ENCODE data around the gene ABHD2. TPM values are rescaled to one million over a fixed set of nuclear protein-coding genes. Genes with fewer than 3 reads are reported as not detected.

Gene ABHD2
- total RNA-seq, 1 donor from 2014 or later, result 66.5 TPM

DNA sequence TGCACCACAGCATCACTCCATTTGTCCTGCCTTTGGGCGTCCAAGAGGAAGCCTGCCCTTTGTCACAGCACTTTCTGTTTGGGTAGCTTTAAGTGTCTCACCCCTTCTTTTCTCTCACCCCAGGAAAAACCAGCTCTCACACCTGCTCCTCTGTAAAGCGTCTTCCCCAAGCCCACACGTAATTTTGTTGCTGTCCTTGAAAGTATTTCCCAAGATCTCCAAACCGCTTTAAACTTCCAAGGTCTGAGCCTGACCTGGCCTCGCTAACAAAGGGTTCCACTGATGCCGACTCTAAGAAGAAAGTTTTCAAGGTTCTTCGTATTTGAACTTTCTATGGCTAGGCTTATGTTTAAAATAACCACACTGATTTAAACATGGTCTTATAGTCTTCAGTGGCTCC lies 5.3 kb downstream of the ABHD2 start:
- intact Hi-C loops (cut with micrococcal nuclease), result no loop called here
- no peak overlapping the region for H3K27ac Mint-ChIP-seq
- H3K4me3 Mint-ChIP-seq, result peak overlapping the region; percentile 60

DNA sequence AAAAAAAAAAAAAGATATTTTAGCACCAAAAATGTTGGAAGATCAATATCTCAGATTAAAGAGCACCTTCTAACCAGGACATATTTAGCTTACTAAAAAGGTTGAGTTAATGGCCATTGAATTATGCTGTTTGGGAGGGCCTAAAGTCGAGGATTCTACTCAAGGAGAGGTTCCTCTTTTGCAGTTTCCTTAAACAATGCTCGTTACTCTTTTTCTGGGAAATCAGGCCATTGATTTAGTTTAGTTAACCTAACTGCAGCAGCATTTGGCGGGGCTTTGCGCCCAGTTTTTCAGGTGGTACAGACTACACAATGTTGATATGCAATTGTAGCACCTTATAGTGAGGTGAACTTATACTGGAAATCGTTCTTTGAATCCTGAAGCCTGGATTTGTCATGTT lies 6.8 kb downstream of the ABHD2 start:
- no peak overlapping the region for H3K4me3 Mint-ChIP-seq
- H3K27me3 Mint-ChIP-seq (ENCODE audit: insufficient read depth), result no peaks in the 10 kb centered on the region
- H3K36me3 Mint-ChIP-seq (ENCODE audit: low read depth), result peaks cover 15% of the 10 kb centered on the region
- intact Hi-C loops (cut with micrococcal nuclease), result no loop called here
- no peak for DNase-seq (ENCODE audit: low spot score)
- H3K9me3 Mint-ChIP-seq, result no peaks in the 10 kb centered on the region
- peaks cover 27% of the 10 kb centered on the region for H3K4me1 Mint-ChIP-seq (ENCODE audit: low read depth)
- no peak overlapping the region for H3K27ac Mint-ChIP-seq

More for the DNA sequence above, 5.3 kb downstream of the ABHD2 start:
- DNase-seq (ENCODE audit: low spot score), result no peak
- Mint-ChIP-seq H3K4me1 (ENCODE audit: low read depth) (peaks cover 38% of the 10 kb centered on the region), H3K27me3 (ENCODE audit: insufficient read depth) (no peaks in the 10 kb centered on the region), H3K36me3 (ENCODE audit: low read depth) (peaks cover 8% of the 10 kb centered on the region), H3K9me3 (no peaks in the 10 kb centered on the region)

DNA sequence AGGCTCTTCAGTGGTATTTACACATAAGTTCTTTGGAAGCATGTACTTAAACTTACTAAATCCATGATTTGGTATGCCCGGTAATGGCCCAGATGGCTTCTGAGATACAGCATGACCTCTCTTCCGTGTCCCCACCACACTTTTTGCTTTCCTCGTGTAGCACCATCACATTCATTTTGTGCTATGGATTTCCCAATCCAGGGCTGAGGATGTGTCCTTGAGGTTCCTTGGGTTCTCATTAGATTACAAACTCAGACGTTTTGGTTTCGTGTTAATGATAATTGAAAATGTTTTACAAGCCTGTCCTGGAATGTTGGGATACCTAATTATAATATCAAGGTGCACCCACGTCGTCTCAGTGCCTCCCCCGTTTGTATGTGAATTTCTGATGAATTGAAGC lies 7.3 kb downstream of the ABHD2 start:
- no peak overlapping the region for H3K4me3 Mint-ChIP-seq
- intact Hi-C loops (cut with micrococcal nuclease), result no loop called here
- H3K27me3 Mint-ChIP-seq (ENCODE audit: insufficient read depth), result no peaks in the 10 kb centered on the region
- H3K9me3 Mint-ChIP-seq, result no peaks in the 10 kb centered on the region
- H3K36me3 Mint-ChIP-seq (ENCODE audit: low read depth), result peaks cover 15% of the 10 kb centered on the region
- H3K27ac Mint-ChIP-seq, result no peak overlapping the region
- H3K4me1 Mint-ChIP-seq (ENCODE audit: low read depth), result peaks cover 27% of the 10 kb centered on the region
- DNase-seq (ENCODE audit: low spot score), result no peak

DNA sequence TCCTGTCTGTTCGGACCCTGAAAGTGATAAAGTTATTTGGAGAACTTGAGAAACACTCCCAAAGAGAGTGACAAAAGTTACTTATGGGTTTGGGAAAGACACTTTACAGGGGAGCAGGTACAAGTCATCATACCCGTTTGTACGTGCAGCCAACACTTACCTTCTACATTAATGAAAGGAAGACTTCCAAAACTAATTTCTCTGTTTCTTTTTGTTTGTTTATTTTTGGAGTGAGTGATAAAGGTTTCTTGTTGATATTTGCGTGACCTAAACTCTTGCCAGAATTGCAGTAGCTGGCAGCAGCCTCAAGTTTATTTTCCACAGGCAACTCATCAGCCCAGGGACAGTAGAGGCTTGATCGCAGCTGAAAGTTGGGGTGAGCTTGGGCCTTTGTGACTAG lies 8.4 kb downstream of the ABHD2 start:
- no peaks in the 10 kb centered on the region for H3K27me3 Mint-ChIP-seq (ENCODE audit: insufficient read depth)
- peaks cover 25% of the 10 kb centered on the region for H3K4me1 Mint-ChIP-seq (ENCODE audit: low read depth)
- intact Hi-C loops (cut with micrococcal nuclease), result loop anchor here (2.0 kb wide), 1 partner anchor 16 kb away; no protein-coding TSS in a partner anchor
- no peak overlapping the region for H3K27ac Mint-ChIP-seq
- H3K4me3 Mint-ChIP-seq, result no peak overlapping the region
- peaks cover 19% of the 10 kb centered on the region for H3K36me3 Mint-ChIP-seq (ENCODE audit: low read depth)
- no peak for DNase-seq (ENCODE audit: low spot score)
- no peaks in the 10 kb centered on the region for H3K9me3 Mint-ChIP-seq

DNA sequence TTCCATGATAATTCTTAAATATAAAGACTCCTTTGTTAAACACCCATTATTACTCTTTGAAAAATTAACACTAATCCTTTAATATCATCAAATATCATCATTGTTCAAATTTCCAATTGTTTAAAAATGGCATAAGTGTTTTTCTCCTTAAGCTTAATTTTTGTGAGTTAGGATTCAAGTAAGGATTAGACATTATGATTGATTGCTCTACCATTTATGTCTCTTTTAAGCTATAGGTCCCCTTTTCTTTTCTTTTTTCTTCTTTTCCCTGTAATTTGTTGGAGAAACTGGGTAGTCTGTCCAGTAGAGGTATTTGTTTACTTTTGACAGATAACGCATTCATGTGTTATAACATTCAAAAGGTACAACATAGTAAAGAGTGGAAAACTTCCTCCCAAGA lies 9.1 kb downstream of the ABHD2 start:
- Mint-ChIP-seq H3K27ac (no peak overlapping the region), H3K4me1 (ENCODE audit: low read depth) (peaks cover 19% of the 10 kb centered on the region), H3K9me3 (no peaks in the 10 kb centered on the region), H3K36me3 (ENCODE audit: low read depth) (peaks cover 16% of the 10 kb centered on the region), H3K27me3 (ENCODE audit: insufficient read depth) (no peaks in the 10 kb centered on the region), H3K4me3 (no peak overlapping the region)
- no peak for DNase-seq (ENCODE audit: low spot score)
- intact Hi-C loops (cut with micrococcal nuclease), result loop anchor here (2.0 kb wide), 1 partner anchor 15 kb away; no protein-coding TSS in a partner anchor

DNA sequence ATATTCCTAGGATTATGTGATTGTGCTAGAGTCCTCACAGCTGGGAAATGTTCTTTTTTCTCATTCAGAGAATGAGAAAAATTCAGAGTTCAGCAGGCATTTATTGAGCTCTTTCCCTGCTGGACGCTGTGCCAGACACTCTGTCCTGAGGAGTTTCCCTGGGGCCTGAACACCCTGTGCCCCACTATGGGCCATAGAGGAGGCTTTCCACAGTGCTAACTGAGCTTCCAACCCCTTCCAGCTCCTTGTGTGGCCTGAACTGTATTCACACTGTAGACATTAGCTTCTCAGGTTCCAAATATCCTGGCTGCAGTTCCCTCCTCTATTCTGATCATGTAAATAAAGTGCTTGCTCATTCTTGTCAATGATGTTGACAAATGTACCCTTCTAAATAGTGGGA lies 10.0 kb downstream of the ABHD2 start:
- Mint-ChIP-seq H3K27ac (no peak overlapping the region), H3K9me3 (no peaks in the 10 kb centered on the region), H3K4me3 (no peak overlapping the region), H3K27me3 (ENCODE audit: insufficient read depth) (no peaks in the 10 kb centered on the region), H3K36me3 (ENCODE audit: low read depth) (peaks cover 19% of the 10 kb centered on the region), H3K4me1 (ENCODE audit: low read depth) (peaks cover 18% of the 10 kb centered on the region)
- intact Hi-C loops (cut with micrococcal nuclease), result no loop called here
- DNase-seq (ENCODE audit: low spot score), result no peak

DNA sequence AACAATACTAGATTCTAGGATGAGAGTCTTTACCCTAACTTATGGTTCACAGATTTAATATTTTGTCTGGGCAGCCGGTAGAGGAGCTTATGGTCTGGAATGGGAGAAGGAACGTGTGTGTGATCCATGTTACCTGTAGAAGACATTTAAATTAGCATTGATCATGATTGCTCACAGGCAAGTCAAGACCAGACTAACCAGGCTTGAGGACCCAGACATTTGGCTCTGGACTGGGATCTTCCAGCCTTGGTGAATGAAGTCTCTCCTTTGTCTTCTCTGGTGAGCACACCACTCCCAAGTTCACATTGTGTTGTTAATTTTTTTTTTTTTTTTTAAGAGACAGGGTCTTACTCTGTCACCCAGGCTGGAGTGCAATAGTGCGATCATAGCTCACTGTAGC lies 11.7 kb downstream of the ABHD2 start:
- intact Hi-C loops (cut with micrococcal nuclease), result no loop called here
- Mint-ChIP-seq H3K9me3 (no peaks in the 10 kb centered on the region), H3K27me3 (ENCODE audit: insufficient read depth) (no peaks in the 10 kb centered on the region)

DNA sequence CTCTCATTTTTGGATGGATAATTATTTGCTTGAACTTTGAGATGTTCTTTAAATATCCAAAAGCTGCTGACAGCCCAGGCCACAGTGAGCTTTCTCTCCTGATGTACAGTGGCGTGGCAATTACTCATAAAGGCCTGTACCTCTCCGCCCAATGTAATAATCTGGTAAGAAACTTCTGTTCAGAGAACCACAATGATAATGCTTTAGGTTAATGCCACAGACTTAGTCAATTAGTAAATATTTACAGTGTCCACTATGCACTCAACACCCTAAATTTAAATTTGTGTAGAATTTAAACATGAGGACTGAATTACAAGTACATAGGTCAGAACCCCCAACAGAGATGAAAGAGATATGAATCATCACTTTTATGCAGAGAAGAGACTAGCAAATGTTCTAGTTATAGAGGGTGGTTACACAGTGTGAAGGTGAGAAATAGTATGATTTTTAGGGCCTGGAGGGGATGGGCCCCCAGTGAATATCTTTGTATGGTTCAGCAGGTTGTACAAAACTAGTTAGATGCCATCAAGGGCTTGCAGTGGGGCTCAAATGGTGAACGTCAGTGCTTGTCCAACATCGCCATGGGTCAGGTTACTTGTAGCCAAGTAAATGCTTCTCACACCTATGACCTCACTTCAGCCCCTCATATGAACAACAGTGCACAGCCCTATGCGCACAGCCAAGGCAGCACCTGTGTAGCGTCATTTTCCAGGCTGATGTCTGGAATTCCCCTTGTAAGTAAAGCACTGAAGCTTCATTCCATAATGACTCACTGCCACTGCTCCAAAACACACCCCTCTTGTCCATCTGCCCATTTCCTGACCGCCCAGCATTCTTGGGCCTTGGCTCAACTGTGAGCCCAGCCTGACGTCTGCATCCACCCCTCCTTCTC lies 13.3 kb downstream of the ABHD2 start:
- intact Hi-C loops (cut with micrococcal nuclease), result no loop called here
- no peaks in the 10 kb centered on the region for H3K27me3 Mint-ChIP-seq (ENCODE audit: insufficient read depth)
- peaks cover 14% of the 10 kb centered on the region for H3K4me1 Mint-ChIP-seq (ENCODE audit: low read depth)
- no peaks in the 10 kb centered on the region for H3K9me3 Mint-ChIP-seq
- H3K27ac Mint-ChIP-seq, result peak overlapping the region; percentile 54
- DNase-seq (ENCODE audit: low spot score), result no peak
- H3K4me3 Mint-ChIP-seq, result no peak overlapping the region
- H3K36me3 Mint-ChIP-seq (ENCODE audit: low read depth), result peaks cover 18% of the 10 kb centered on the region

More for the DNA sequence above, 11.7 kb downstream of the ABHD2 start:
- H3K36me3 Mint-ChIP-seq (ENCODE audit: low read depth), result peaks cover 16% of the 10 kb centered on the region
- H3K4me3 Mint-ChIP-seq, result no peak overlapping the region
- H3K4me1 Mint-ChIP-seq (ENCODE audit: low read depth), result peaks cover 14% of the 10 kb centered on the region
- no peak for DNase-seq (ENCODE audit: low spot score)
- H3K27ac Mint-ChIP-seq, result no peak overlapping the region

DNA sequence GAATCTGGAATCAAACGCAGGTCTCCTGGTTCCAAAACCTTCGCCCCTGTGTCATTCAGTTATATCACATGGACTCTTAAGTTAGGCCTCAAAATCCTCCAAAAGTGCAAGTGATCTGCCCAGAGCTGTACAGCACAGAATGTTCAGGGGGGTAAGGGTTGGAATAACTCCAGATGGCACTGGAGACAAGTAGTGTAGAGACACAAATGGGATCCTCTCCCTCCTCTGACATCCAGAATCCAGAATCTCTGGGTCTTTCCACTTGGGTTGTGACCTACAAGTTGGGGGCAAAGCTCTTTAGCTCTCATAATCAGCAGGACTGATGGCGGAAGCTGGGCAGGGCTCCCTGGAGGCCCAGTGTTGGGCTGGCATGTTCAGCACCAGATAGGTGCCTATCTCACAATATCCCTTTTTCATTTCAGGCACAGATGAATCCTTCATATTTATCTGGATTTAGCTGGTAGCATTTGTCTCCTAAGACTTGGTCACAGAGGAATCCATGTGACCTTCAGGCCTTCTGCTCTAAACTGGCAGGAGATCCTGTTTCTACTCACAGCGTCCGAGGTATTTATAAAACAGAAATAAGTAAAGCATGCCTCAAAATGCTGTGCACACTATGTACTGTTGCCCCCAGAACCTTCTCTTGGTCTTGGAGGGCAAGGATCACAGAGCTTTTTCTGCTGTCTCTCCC lies 15.4 kb downstream of the ABHD2 start:
- no peak for DNase-seq (ENCODE audit: low spot score)
- Mint-ChIP-seq H3K9me3 (no peaks in the 10 kb centered on the region), H3K4me3 (no peak overlapping the region), H3K27ac (no peak overlapping the region), H3K36me3 (ENCODE audit: low read depth) (peaks cover 24% of the 10 kb centered on the region), H3K4me1 (ENCODE audit: low read depth) (peaks cover 14% of the 10 kb centered on the region), H3K27me3 (ENCODE audit: insufficient read depth) (no peaks in the 10 kb centered on the region)
- intact Hi-C loops (cut with micrococcal nuclease), result no loop called here

DNA sequence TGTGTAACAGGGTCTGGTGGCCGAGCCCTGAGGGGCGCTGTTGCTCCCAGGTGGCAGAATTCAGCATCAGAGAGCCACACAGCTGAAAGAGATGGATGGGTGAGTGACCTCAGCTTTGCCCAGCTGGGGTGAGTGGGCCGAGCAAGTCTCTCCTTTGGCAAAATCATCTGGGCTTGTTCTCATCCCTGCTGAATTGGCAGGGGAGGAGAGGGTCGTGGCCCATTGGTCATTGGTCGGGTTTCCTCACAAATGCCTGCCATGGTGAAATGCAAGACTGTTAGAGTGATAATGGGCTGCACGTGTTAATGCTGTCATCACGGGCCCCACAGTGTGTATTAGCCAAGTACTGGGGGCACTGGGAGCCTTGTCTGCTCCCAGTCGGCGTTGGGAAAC lies 15.9 kb downstream of the ABHD2 start:
- DNase-seq (ENCODE audit: low spot score), result no peak
- Mint-ChIP-seq H3K27me3 (ENCODE audit: insufficient read depth) (no peaks in the 10 kb centered on the region), H3K4me3 (no peak overlapping the region), H3K9me3 (no peaks in the 10 kb centered on the region), H3K4me1 (ENCODE audit: low read depth) (peaks cover 14% of the 10 kb centered on the region), H3K36me3 (ENCODE audit: low read depth) (peaks cover 19% of the 10 kb centered on the region), H3K27ac (no peak overlapping the region)
- intact Hi-C loops (cut with micrococcal nuclease), result no loop called here

DNA sequence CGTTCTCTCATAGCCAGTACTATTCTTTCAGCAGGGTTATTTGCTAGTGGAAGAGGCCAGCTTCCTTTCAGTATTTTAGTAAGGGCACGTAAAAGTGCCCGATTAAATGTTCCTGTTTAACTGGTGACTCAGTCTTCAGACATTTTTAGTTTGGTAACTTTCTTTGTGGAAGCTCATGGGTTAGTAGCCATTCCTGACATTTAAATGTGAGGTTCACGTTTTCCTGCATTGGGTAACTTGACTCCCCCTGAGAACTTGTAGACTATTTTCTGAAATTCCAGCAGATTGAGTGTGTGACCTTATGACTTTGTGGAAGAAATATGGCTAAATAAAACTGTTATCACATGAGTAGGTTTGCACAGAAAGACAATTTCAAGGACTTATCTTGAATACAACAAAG lies 16.9 kb downstream of the ABHD2 start:
- H3K36me3 Mint-ChIP-seq (ENCODE audit: low read depth), result peaks cover 18% of the 10 kb centered on the region
- no peaks in the 10 kb centered on the region for H3K9me3 Mint-ChIP-seq
- intact Hi-C loops (cut with micrococcal nuclease), result no loop called here
- no peaks in the 10 kb centered on the region for H3K27me3 Mint-ChIP-seq (ENCODE audit: insufficient read depth)
- no peak overlapping the region for H3K27ac Mint-ChIP-seq
- no peak overlapping the region for H3K4me3 Mint-ChIP-seq
- DNase-seq (ENCODE audit: low spot score), result no peak
- peaks cover 17% of the 10 kb centered on the region for H3K4me1 Mint-ChIP-seq (ENCODE audit: low read depth)

DNA sequence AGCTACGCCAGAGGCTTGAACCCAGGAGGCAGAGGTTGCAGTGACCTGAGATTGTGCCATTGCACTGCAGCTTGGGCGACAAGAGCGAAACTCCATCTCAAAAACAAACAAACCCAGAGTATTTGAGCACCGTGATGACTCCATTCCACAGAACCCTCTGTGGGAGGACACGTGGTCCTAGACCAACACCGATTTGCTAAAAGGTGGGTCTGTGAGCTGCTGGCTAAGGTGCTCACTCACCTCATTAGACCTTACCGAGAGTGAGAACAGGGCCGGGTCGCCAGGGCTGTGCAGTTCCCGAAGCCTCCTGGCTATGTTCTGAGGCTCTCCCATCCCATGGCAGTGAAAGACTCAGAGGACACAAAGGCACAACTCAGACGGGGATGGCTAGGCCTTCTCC lies 17.9 kb downstream of the ABHD2 start:
- peaks cover 8% of the 10 kb centered on the region for H3K4me1 Mint-ChIP-seq (ENCODE audit: low read depth)
- intact Hi-C loops (cut with micrococcal nuclease), result no loop called here
- no peak for DNase-seq (ENCODE audit: low spot score)
- no peaks in the 10 kb centered on the region for H3K27me3 Mint-ChIP-seq (ENCODE audit: insufficient read depth)
- peaks cover 17% of the 10 kb centered on the region for H3K36me3 Mint-ChIP-seq (ENCODE audit: low read depth)
- H3K4me3 Mint-ChIP-seq, result no peak overlapping the region
- H3K9me3 Mint-ChIP-seq, result no peaks in the 10 kb centered on the region
- H3K27ac Mint-ChIP-seq, result no peak overlapping the region

DNA sequence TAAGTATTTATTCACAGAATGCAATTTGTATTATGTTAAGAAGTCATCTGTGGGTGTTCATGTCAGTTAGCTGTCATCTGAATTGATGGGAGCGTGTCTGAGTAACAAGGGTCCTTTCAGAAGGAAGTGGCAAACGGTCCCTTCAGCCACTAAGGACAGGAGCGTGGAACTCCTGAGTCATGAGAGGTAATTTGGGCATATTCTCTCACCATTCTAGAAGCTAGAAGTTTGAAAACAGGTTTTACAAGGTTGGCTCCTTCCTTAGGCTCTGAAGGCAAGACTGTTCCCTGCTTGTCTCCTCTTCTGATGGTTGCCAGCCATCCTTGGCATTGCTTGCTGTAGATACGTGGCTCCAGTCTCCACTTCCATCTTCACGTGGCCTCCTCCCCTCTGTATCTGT lies 19.7 kb downstream of the ABHD2 start:
- H3K9me3 Mint-ChIP-seq, result no peaks in the 10 kb centered on the region
- intact Hi-C loops (cut with micrococcal nuclease), result no loop called here
- DNase-seq (ENCODE audit: low spot score), result no peak
- no peak overlapping the region for H3K27ac Mint-ChIP-seq
- H3K36me3 Mint-ChIP-seq (ENCODE audit: low read depth), result peaks cover 12% of the 10 kb centered on the region
- H3K4me3 Mint-ChIP-seq, result no peak overlapping the region
- no peaks in the 10 kb centered on the region for H3K27me3 Mint-ChIP-seq (ENCODE audit: insufficient read depth)
- peaks cover 12% of the 10 kb centered on the region for H3K4me1 Mint-ChIP-seq (ENCODE audit: low read depth)

Measured in activated T-helper 1 cell treated with anti-CD3 and anti-CD28 coated beads, Interleukin-12 subunit alpha, Interleukin-12 subunit beta, Interleukin-2, Interleukin-4 antibody, amounts not matched to agents 30 ng/mL and 10 ng/mL and 1 ng/mL, durations not matched to agents 14 hours and 24 hours and 36 hours (primary cell).